WTC11 (cell line): ENCODE measurements around the gene FAM117B. TPM values are rescaled to one million over a fixed set of nuclear protein-coding genes. Genes with fewer than 3 reads are reported as not detected.

Experiments used
- ATAC-seq: fragments of 200-7000 bp; cut with Tn5 transposase; 2 replicates; pipeline ENCODE4 v1.10.0; 2021; ENCODE audit warnings: mild to moderate bottlenecking, moderate library complexity
- CTCF ChIA-PET: fragments of 300-600 bp; sonication (Branson Sonifier 250); formaldehyde crosslinking; loops from one replicate; lab custom pipeline; 2021; ENCODE audit warnings: antibody characterized with exemption; lab: Charles Lee
- POLR2A ChIA-PET: fragments of 350-600 bp; sonication (Branson Sonifier 250); formaldehyde crosslinking; loops from one replicate; lab custom pipeline; 2021; ENCODE audit warnings: antibody characterized with exemption; lab: Charles Lee
- DNase-seq: peaks from one replicate; pipeline ENCODE4 v3.0.0; 2021; ENCODE audit warnings: low spot score
- H3K27ac Mint-ChIP-seq: 2 replicates; pipeline ENCODE4 v1.8.0; 2021; ENCODE audit warnings: mixed read lengths
- H3K27me3 Mint-ChIP-seq: 2 replicates; pipeline ENCODE4 v1.8.0; 2021; ENCODE audit warnings: low read depth, mild to moderate bottlenecking, moderate library complexity, mixed read lengths
- H3K36me3 Mint-ChIP-seq: 2 replicates; pipeline ENCODE4 v1.8.0; 2021; ENCODE audit warnings: mixed read lengths
- H3K4me1 Mint-ChIP-seq: 2 replicates; pipeline ENCODE4 v1.8.0; 2022; ENCODE audit warnings: mixed read lengths
- H3K4me3 Mint-ChIP-seq: 2 replicates; pipeline ENCODE4 v1.8.0; 2021; ENCODE audit warnings: mild to moderate bottlenecking, moderate library complexity, mixed read lengths
- H3K9me3 Mint-ChIP-seq: 2 replicates; pipeline ENCODE4 v1.8.0; 2021; ENCODE audit warnings: mixed read lengths
- ESRRA ChIP-seq: sonication (generic); formaldehyde crosslinking; IDR thresholded peaks from 2 replicates; pipeline ENCODE4 v1.8.1; 2022; ENCODE audit warnings: mild to moderate bottlenecking, missing genetic modification reagents, borderline replicate concordance
- ETV6 ChIP-seq: sonication (generic); formaldehyde crosslinking; IDR thresholded peaks from 2 replicates; pipeline ENCODE4 v1.8.1; 2022; ENCODE audit warnings: mild to moderate bottlenecking, missing genetic modification reagents
- GRHL2 ChIP-seq: fragments of 250-450 bp; sonication (Bioruptor Pico); IDR thresholded peaks from 2 replicates; pipeline ENCODE4 v1.8.0; 2022; ENCODE audit warnings: mild to moderate bottlenecking, moderate library complexity; ENCODE audit not compliant: insufficient replicate concordance, severe bottlenecking
- HMGA2 ChIP-seq: fragments of 250-450 bp; sonication (Bioruptor Pico); IDR thresholded peaks from 2 replicates; pipeline ENCODE4 v1.4.0; 2021; ENCODE audit warnings: mild to moderate bottlenecking, moderate library complexity
- IRF2 ChIP-seq: sonication (generic); formaldehyde crosslinking; IDR thresholded peaks from 2 replicates; pipeline ENCODE4 v1.8.0; 2022; ENCODE audit warnings: low read depth, missing genetic modification reagents, borderline replicate concordance
- JUN ChIP-seq: sonication (generic); formaldehyde crosslinking; IDR thresholded peaks from 2 replicates; pipeline ENCODE4 v1.8.0; 2023; ENCODE audit warnings: mild to moderate bottlenecking, missing genetic modification reagents
- MXD4 ChIP-seq: fragments of 250-450 bp; sonication (Bioruptor Pico); IDR thresholded peaks from 2 replicates; pipeline ENCODE4 v1.8.0; 2021; ENCODE audit warnings: mild to moderate bottlenecking, moderate library complexity, borderline replicate concordance
- NR1H2 ChIP-seq: sonication (generic); formaldehyde crosslinking; IDR thresholded peaks from 2 replicates; pipeline ENCODE4 v1.9.0; 2021; ENCODE audit warnings: mild to moderate bottlenecking, moderate library complexity, missing genetic modification reagents
- NR2C2 ChIP-seq: sonication (generic); formaldehyde crosslinking; IDR thresholded peaks from 2 replicates; pipeline ENCODE4 v1.8.0; 2022; ENCODE audit warnings: mild to moderate bottlenecking, missing genetic modification reagents
- NR3C1 ChIP-seq: sonication (generic); formaldehyde crosslinking; conservative IDR thresholded peaks from 2 replicates; pipeline ENCODE4 v1.8.1; 2023; ENCODE audit warnings: low read depth, mild to moderate bottlenecking, missing genetic modification reagents
- RELA ChIP-seq: sonication (generic); formaldehyde crosslinking; IDR thresholded peaks from 2 replicates; pipeline ENCODE4 v1.8.1; 2022; ENCODE audit warnings: missing genetic modification reagents, mild to moderate bottlenecking, borderline replicate concordance
- SMAD3 ChIP-seq: sonication (generic); formaldehyde crosslinking; IDR thresholded peaks from 2 replicates; pipeline ENCODE4 v1.8.0; 2022; ENCODE audit warnings: missing genetic modification reagents, mild to moderate bottlenecking, borderline replicate concordance
- SMAD4 ChIP-seq: sonication (generic); formaldehyde crosslinking; IDR thresholded peaks from 2 replicates; pipeline ENCODE4 v1.8.0; 2022; ENCODE audit warnings: mild to moderate bottlenecking, missing genetic modification reagents
- ZBTB21 ChIP-seq: sonication (generic); formaldehyde crosslinking; IDR thresholded peaks from 2 replicates; pipeline ENCODE4 v1.8.1; 2023; ENCODE audit warnings: mild to moderate bottlenecking, missing genetic modification reagents, borderline replicate concordance
- ZNF263 ChIP-seq: sonication (generic); formaldehyde crosslinking; IDR thresholded peaks from 2 replicates; pipeline ENCODE4 v1.8.1; 2022; ENCODE audit warnings: low read depth, mild to moderate bottlenecking, moderate library complexity, missing genetic modification reagents
- total RNA-seq: library from RNA; stranded (reverse); gene quantifications from 3 replicates; pipeline ENCODE4 v1.2.3, GENCODE V29; 2021
- TF ChIP-seq, protein P1 (sequence below): sonication (generic); formaldehyde crosslinking; IDR thresholded peaks from 2 replicates; pipeline ENCODE4 v1.8.1; 2023; ENCODE audit warnings: mild to moderate bottlenecking, missing genetic modification reagents
- TF ChIP-seq, protein P2 (sequence below): fragments of 250-450 bp; sonication (Bioruptor Pico); IDR thresholded peaks from 2 replicates; pipeline ENCODE4 v1.8.0; 2021; ENCODE audit warnings: mild to moderate bottlenecking
- TF ChIP-seq, protein P3 (sequence below): sonication (generic); formaldehyde crosslinking; IDR thresholded peaks from 2 replicates; pipeline ENCODE4 v1.8.1; 2022; ENCODE audit warnings: mild to moderate bottlenecking, missing genetic modification reagents, moderate library complexity, borderline replicate concordance
- TF ChIP-seq, protein P4 (sequence below): sonication (generic); formaldehyde crosslinking; IDR thresholded peaks from 2 replicates; pipeline ENCODE4 v1.8.1; 2022; ENCODE audit warnings: mild to moderate bottlenecking, moderate library complexity, missing genetic modification reagents
- TF ChIP-seq, protein P5 (sequence below): fragments of 200-600 bp; IDR thresholded peaks from 2 replicates; pipeline ENCODE4 v1.8.0; 2022; ENCODE audit warnings: antibody characterized with exemption
- TF ChIP-seq, protein P6 (sequence below): sonication (generic); formaldehyde crosslinking; conservative IDR thresholded peaks from 2 replicates; pipeline ENCODE4 v1.8.1; 2023; ENCODE audit warnings: mild to moderate bottlenecking, low read depth, missing genetic modification reagents, moderate library complexity

The FAM117B gene
- total RNA-seq, 1 experiment from 2014 or later, result 18.1 TPM

DNA sequence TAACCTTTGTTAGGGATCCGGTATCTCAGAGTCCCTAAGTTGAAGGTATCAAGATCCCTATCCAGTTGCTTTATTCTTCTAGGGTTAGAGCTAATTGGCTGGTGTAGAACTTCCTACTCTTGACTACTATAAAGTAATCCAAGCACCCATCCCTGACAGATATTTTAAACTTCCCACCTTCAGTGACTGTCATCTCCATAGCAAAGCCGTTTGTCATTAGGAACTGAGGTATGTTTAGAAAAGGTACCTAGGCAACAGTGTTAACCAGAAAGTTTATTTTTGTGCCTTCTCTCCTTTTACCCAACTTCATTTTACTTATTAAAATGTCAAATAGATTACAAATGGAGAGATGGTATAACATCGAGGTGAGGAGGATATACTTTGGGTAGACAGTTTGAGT lies 4.5 kb downstream of the FAM117B start:
- Mint-ChIP-seq H3K4me3 (no peak overlapping the region), H3K9me3 (no peaks in the 10 kb centered on the region), H3K4me1 (peaks cover 23% of the 10 kb centered on the region), H3K36me3 (peaks cover 2% of the 10 kb centered on the region; the same call in 1 of the 2 replicates), H3K27me3 (no peaks in the 10 kb centered on the region), H3K27ac (no peak overlapping the region)
- CTCF ChIA-PET, result interaction anchor here (0.6 kb wide), 1 partner anchor 11 kb away, joined by 4 read pairs; no protein-coding TSS in a partner anchor
- no peak for ATAC-seq
- POLR2A ChIA-PET, result no interaction called here
- no peak for DNase-seq
- TF ChIP-seq NR2C2 (CRISPR knock-in tag) (no peak), SMAD4 (CRISPR knock-in tag) (no peak), ZBTB21 (CRISPR knock-in tag) (no peak), ETV6 (no peak), ZNF263 (CRISPR knock-in tag) (no peak), IRF2 (CRISPR knock-in tag) (no peak), ESRRA (CRISPR knock-in tag) (no peak), HMGA2 (CRISPR knock-in tag) (no peak), JUN (CRISPR knock-in tag) (no peak), RELA (CRISPR knock-in tag) (no peak), MXD4 (CRISPR knock-in tag) (no peak)
- TF ChIP-seq, protein P1, sequence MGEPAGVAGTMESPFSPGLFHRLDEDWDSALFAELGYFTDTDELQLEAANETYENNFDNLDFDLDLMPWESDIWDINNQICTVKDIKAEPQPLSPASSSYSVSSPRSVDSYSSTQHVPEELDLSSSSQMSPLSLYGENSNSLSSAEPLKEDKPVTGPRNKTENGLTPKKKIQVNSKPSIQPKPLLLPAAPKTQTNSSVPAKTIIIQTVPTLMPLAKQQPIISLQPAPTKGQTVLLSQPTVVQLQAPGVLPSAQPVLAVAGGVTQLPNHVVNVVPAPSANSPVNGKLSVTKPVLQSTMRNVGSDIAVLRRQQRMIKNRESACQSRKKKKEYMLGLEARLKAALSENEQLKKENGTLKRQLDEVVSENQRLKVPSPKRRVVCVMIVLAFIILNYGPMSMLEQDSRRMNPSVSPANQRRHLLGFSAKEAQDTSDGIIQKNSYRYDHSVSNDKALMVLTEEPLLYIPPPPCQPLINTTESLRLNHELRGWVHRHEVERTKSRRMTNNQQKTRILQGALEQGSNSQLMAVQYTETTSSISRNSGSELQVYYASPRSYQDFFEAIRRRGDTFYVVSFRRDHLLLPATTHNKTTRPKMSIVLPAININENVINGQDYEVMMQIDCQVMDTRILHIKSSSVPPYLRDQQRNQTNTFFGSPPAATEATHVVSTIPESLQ (CRISPR knock-in tag), result no peak
- TF ChIP-seq, protein P2, sequence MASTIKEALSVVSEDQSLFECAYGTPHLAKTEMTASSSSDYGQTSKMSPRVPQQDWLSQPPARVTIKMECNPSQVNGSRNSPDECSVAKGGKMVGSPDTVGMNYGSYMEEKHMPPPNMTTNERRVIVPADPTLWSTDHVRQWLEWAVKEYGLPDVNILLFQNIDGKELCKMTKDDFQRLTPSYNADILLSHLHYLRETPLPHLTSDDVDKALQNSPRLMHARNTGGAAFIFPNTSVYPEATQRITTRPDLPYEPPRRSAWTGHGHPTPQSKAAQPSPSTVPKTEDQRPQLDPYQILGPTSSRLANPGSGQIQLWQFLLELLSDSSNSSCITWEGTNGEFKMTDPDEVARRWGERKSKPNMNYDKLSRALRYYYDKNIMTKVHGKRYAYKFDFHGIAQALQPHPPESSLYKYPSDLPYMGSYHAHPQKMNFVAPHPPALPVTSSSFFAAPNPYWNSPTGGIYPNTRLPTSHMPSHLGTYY, result no peak

DNA sequence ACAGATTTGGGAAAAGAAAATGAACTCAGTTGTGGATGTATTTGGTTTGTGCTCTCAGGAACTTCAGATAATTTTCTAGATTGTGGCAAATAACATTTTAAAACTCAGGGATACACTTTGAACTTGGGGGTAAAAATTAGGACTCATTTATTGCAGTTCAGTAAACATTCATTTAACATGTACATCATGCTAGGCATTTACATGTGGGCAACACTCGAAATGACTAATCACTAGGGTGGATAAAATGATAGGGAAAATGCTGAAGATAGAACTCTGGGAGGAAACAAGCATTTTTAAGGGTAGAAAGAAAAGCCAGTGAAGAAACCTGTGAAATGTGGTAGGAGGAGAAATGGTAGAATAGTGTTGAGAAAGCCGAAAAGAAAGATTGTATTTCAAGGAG lies 7.8 kb downstream of the FAM117B start:
- Mint-ChIP-seq H3K4me3 (no peak overlapping the region), H3K4me1 (peaks cover 15% of the 10 kb centered on the region), H3K9me3 (no peaks in the 10 kb centered on the region), H3K36me3 (peaks cover 2% of the 10 kb centered on the region; the same call in 1 of the 2 replicates), H3K27me3 (no peaks in the 10 kb centered on the region), H3K27ac (no peak overlapping the region)
- no peak for ATAC-seq
- CTCF ChIA-PET, result no interaction called here
- no peak for DNase-seq
- POLR2A ChIA-PET, result interaction anchor here (0.6 to 1.0 kb wide), 2 partner anchors 17 to 19 kb away, joined by 3 to 6 read pairs; no protein-coding TSS in a partner anchor
- TF ChIP-seq NR3C1 (CRISPR knock-in tag), result no peak
- no peak for TF ChIP-seq GRHL2 (CRISPR knock-in tag)
- no peak for TF ChIP-seq SMAD3 (CRISPR knock-in tag)
- no peak for TF ChIP-seq JUN (CRISPR knock-in tag)
- TF ChIP-seq NR1H2 (CRISPR knock-in tag), result no peak
- TF ChIP-seq, protein P3, sequence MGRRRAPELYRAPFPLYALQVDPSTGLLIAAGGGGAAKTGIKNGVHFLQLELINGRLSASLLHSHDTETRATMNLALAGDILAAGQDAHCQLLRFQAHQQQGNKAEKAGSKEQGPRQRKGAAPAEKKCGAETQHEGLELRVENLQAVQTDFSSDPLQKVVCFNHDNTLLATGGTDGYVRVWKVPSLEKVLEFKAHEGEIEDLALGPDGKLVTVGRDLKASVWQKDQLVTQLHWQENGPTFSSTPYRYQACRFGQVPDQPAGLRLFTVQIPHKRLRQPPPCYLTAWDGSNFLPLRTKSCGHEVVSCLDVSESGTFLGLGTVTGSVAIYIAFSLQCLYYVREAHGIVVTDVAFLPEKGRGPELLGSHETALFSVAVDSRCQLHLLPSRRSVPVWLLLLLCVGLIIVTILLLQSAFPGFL (CRISPR knock-in tag), result no peak
- TF ChIP-seq, protein P4, sequence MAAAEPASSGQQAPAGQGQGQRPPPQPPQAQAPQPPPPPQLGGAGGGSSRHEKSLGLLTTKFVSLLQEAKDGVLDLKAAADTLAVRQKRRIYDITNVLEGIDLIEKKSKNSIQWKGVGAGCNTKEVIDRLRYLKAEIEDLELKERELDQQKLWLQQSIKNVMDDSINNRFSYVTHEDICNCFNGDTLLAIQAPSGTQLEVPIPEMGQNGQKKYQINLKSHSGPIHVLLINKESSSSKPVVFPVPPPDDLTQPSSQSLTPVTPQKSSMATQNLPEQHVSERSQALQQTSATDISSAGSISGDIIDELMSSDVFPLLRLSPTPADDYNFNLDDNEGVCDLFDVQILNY (CRISPR knock-in tag), result no peak
- TF ChIP-seq, protein P5, sequence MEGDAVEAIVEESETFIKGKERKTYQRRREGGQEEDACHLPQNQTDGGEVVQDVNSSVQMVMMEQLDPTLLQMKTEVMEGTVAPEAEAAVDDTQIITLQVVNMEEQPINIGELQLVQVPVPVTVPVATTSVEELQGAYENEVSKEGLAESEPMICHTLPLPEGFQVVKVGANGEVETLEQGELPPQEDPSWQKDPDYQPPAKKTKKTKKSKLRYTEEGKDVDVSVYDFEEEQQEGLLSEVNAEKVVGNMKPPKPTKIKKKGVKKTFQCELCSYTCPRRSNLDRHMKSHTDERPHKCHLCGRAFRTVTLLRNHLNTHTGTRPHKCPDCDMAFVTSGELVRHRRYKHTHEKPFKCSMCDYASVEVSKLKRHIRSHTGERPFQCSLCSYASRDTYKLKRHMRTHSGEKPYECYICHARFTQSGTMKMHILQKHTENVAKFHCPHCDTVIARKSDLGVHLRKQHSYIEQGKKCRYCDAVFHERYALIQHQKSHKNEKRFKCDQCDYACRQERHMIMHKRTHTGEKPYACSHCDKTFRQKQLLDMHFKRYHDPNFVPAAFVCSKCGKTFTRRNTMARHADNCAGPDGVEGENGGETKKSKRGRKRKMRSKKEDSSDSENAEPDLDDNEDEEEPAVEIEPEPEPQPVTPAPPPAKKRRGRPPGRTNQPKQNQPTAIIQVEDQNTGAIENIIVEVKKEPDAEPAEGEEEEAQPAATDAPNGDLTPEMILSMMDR, result no peak
- no peak for TF ChIP-seq ESRRA (CRISPR knock-in tag)
- TF ChIP-seq, protein P6, sequence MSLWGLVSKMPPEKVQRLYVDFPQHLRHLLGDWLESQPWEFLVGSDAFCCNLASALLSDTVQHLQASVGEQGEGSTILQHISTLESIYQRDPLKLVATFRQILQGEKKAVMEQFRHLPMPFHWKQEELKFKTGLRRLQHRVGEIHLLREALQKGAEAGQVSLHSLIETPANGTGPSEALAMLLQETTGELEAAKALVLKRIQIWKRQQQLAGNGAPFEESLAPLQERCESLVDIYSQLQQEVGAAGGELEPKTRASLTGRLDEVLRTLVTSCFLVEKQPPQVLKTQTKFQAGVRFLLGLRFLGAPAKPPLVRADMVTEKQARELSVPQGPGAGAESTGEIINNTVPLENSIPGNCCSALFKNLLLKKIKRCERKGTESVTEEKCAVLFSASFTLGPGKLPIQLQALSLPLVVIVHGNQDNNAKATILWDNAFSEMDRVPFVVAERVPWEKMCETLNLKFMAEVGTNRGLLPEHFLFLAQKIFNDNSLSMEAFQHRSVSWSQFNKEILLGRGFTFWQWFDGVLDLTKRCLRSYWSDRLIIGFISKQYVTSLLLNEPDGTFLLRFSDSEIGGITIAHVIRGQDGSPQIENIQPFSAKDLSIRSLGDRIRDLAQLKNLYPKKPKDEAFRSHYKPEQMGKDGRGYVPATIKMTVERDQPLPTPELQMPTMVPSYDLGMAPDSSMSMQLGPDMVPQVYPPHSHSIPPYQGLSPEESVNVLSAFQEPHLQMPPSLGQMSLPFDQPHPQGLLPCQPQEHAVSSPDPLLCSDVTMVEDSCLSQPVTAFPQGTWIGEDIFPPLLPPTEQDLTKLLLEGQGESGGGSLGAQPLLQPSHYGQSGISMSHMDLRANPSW, result no peak
- TF ChIP-seq, protein P1 (CRISPR knock-in tag), result no peak
